ENCODE measurements around the gene BCL2. TPM values are rescaled to one million over a fixed set of nuclear protein-coding genes. Genes with fewer than 3 reads are reported as not detected.

The BCL2 gene
- total RNA-seq, 1 experiment from 2014 or later: 2.5 TPM

DNA sequence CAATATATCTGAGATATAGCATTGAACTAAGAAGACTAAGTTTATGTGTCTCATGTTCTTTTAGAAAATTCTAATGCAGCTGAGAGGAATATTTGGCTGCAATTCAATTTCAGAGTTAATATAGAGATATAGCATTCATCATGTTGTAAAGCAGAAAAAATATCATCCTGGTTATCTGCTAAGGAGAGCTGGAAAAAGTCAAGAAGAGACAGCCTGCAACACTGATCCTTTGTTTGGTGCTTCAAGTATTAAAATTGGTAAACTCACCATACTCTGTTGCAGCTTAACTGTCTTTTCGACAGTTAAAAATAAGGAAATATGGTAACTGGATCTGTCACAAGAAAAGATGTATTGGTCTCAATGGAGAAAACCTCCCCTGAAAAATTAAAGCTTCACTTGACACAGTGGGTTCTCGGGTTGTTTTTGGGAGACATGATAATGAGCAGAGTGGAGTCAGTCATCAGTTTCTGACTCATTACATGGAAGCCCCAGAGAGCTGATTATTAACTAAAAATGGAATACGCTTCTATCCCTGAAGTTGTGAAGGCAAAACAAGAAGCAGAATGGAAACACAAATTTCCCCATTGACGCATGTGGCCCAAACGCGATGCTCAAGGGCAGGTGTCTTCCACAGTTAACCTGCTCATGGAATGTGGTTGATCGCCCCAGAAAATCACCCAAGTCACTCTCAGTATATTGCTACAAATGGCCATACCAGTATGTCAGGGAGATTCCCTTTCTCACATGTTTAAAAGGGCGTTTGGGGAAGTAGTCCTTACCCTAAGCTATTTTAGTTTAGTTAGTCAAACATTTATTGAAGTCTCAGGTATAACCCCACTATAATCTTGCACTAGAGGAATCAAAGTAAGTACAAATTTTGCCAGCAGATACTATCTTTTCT, 8.2 kb downstream of the BCL2 start:
- CTCF ChIA-PET: no interaction called here
- Histone ChIP-seq H3K27me3 (ENCODE audit: insufficient read depth, low read length) (0 out of 2 replicates have a peak, but pooled peaks cover 2% of the 10 kb centered on the region), H2AFZ (ENCODE audit: low read depth, low read length, poor library complexity, severe bottlenecking) (no peak overlapping the region), H3K9ac (ENCODE audit: low read length) (no peak overlapping the region), H4K20me1 (ENCODE audit: insufficient read depth) (no peaks in the 10 kb centered on the region), H3K4me1 (ENCODE audit: control insufficient read depth in 1 of 2, insufficient read depth in 2 of 2, low read length in 2 of 2) (no peaks in the 10 kb centered on the region), H3K27ac (ENCODE audit: low read depth, low read length) (no peak overlapping the region), H3K79me2 (ENCODE audit: insufficient read depth, low read length) (no peaks in the 10 kb centered on the region), H3K9me2 (ENCODE audit: insufficient read depth) (no peaks in the 10 kb centered on the region), H3K4me3 (replicated peaks in 1 of 2; ENCODE audit: low read depth in 1 of 2, low read length in 2 of 2) (no peak overlapping the region), H3K4me2 (ENCODE audit: low read length) (no peak overlapping the region), H3K36me3 (ENCODE audit: control insufficient read depth in 1 of 2, insufficient read depth in 2 of 2, low read length in 2 of 2) (no peaks in the 10 kb centered on the region), H3K9me3 (ENCODE audit: control insufficient read depth in 1 of 2, insufficient read depth in 1 of 2, low read depth in 1 of 2, low read length in 2 of 2) (no peaks in the 10 kb centered on the region)
- no peak for DNase-seq (ENCODE audit: low read depth, low spot score)
- POLR2A ChIA-PET: no interaction called here
- no peak for ATAC-seq
- RAD21 ChIA-PET (ENCODE audit: low non-redundant PET in 1 of 2, low total read pairs in 2 of 2, uncharacterized antibody in 2 of 2, unreplicated experiment in 2 of 2): no interaction called here
- no TSS peak for BruUV-seq (replicated peaks)
- TF ChIP-seq POLR2A (IDR thresholded peaks at IDR 0.05; ENCODE audit: borderline replicate concordance, extremely low read depth, insufficient read depth, insufficient read length) (no peak), EGR1 (IDR thresholded peaks at IDR 0.05; ENCODE audit: low read depth) (no peak)
- intact Hi-C loops (cut with micrococcal nuclease): no loop called here

DNA sequence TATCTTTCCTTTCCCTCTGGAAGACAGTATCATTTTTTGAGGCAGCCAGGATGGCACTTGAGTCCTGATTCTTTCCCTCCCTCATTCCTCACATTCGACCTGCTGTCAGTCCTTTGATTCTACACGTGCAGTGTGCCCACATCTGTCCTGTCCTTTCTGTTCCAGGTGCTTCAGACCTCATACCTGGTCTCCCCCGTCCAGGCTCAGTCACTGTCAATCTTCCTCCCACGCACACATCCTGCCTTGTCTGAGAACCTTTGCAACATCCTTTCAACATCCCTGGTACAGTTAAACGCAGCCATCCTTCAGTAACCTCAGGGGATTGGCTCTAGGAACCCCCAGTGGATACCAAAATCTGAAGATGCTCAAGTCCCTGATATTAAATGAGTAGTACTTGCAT, 10.1 kb downstream of the BCL2 start:
- ChIA-PET POLR2A (no interaction called here), RAD21 (ENCODE audit: low non-redundant PET in 1 of 2, low total read pairs in 2 of 2, uncharacterized antibody in 2 of 2, unreplicated experiment in 2 of 2) (no interaction called here), CTCF (no interaction called here)
- no peak overlapping the region for H3K9ac ChIP-seq (ENCODE audit: low read length)
- no peak overlapping the region for H3K4me2 ChIP-seq (ENCODE audit: low read length)
- no TSS peak for BruUV-seq (replicated peaks)
- H3K36me3 ChIP-seq (ENCODE audit: control insufficient read depth in 1 of 2, insufficient read depth in 2 of 2, low read length in 2 of 2): no peaks in the 10 kb centered on the region
- H3K4me1 ChIP-seq (ENCODE audit: control insufficient read depth in 1 of 2, insufficient read depth in 2 of 2, low read length in 2 of 2): no peaks in the 10 kb centered on the region
- no peaks in the 10 kb centered on the region for H3K9me3 ChIP-seq (ENCODE audit: control insufficient read depth in 1 of 2, insufficient read depth in 1 of 2, low read depth in 1 of 2, low read length in 2 of 2)
- ATAC-seq (no peak), DNase-seq (ENCODE audit: low read depth, low spot score) (no peak)
- H3K9me2 ChIP-seq (ENCODE audit: insufficient read depth): no peaks in the 10 kb centered on the region
- H3K27ac ChIP-seq (ENCODE audit: low read depth, low read length): no peak overlapping the region
- no peaks in the 10 kb centered on the region for H3K79me2 ChIP-seq (ENCODE audit: insufficient read depth, low read length)
- H2AFZ ChIP-seq (ENCODE audit: low read depth, low read length, poor library complexity, severe bottlenecking): no peak overlapping the region
- no peak for TF ChIP-seq JUND (IDR thresholded peaks at IDR 0.05)
- TF ChIP-seq, protein P1, sequence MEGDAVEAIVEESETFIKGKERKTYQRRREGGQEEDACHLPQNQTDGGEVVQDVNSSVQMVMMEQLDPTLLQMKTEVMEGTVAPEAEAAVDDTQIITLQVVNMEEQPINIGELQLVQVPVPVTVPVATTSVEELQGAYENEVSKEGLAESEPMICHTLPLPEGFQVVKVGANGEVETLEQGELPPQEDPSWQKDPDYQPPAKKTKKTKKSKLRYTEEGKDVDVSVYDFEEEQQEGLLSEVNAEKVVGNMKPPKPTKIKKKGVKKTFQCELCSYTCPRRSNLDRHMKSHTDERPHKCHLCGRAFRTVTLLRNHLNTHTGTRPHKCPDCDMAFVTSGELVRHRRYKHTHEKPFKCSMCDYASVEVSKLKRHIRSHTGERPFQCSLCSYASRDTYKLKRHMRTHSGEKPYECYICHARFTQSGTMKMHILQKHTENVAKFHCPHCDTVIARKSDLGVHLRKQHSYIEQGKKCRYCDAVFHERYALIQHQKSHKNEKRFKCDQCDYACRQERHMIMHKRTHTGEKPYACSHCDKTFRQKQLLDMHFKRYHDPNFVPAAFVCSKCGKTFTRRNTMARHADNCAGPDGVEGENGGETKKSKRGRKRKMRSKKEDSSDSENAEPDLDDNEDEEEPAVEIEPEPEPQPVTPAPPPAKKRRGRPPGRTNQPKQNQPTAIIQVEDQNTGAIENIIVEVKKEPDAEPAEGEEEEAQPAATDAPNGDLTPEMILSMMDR (IDR thresholded peaks at IDR 0.05 in 2 of 3, conservative IDR thresholded peaks at IDR 0.05 in 1 of 3; ENCODE audit: borderline replicate concordance in 1 of 3, insufficient read depth in 1 of 3, low read depth in 2 of 3, low read length in 2 of 3): no peak
- TF ChIP-seq EZH2phosphoT487 (IDR thresholded peaks at IDR 0.05; ENCODE audit: borderline replicate concordance): no peak
- no peak for TF ChIP-seq ZNF274 (IDR thresholded peaks at IDR 0.05; ENCODE audit: low read depth, low read length)
- no peak for TF ChIP-seq SIN3A (IDR thresholded peaks at IDR 0.05; ENCODE audit: low read depth)
- no peak for TF ChIP-seq EZH2 (IDR thresholded peaks at IDR 0.05)
- TF ChIP-seq EGR1 (IDR thresholded peaks at IDR 0.05; ENCODE audit: low read depth): no peak
- TF ChIP-seq, protein P2, sequence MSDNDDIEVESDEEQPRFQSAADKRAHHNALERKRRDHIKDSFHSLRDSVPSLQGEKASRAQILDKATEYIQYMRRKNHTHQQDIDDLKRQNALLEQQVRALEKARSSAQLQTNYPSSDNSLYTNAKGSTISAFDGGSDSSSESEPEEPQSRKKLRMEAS (IDR thresholded peaks at IDR 0.05): no peak
- 0 out of 2 replicates have a peak, but pooled peaks cover 2% of the 10 kb centered on the region for H3K27me3 ChIP-seq (ENCODE audit: insufficient read depth, low read length)
- intact Hi-C loops (cut with micrococcal nuclease): no loop called here
- H4K20me1 ChIP-seq (ENCODE audit: insufficient read depth): no peaks in the 10 kb centered on the region
- H3K4me3 ChIP-seq (replicated peaks in 1 of 2; ENCODE audit: low read depth in 1 of 2, low read length in 2 of 2): no peak overlapping the region
